OCI-M2 (cell line): ENCODE measurements around the gene RPL6.

Source experiments
- DNase-seq: peaks from one replicate; lab custom pipeline; 2025; ENCODE audit not compliant: unreplicated experiment; lab: John Stamatoyannopoulos, UW

The RPL6 gene

GRCh38 chr12:112381406-112381882, 28.0 kb downstream of the RPL6 start:
- DNase-seq = no peak

- no peak for DNase-seq
Observed at GRCh38 chr12:112380663-112381405, 28.6 kb downstream of the RPL6 start.

- DNase-seq = no peak
Observed at GRCh38 chr12:112375105-112375504, 34.3 kb downstream of the RPL6 start.

- DNase-seq = no peak
Observed at GRCh38 chr12:112374166-112374740, 35.2 kb downstream of the RPL6 start.

- no peak for DNase-seq
Observed at GRCh38 chr12:112370868-112371510, 38.4 kb downstream of the RPL6 start.

- no peak for DNase-seq
Observed at GRCh38 chr12:112370199-112370598, 39.2 kb downstream of the RPL6 start.

- no peak for DNase-seq
Observed at GRCh38 chr12:112368856-112369255, 40.5 kb downstream of the RPL6 start.

- no peak for DNase-seq
Observed at GRCh38 chr12:112367965-112368364, 41.4 kb downstream of the RPL6 start.

- DNase-seq = no peak
Observed at GRCh38 chr12:112362310-112362709, 47.1 kb downstream of the RPL6 start.

GRCh38 chr12:112361271-112361670, 48.1 kb downstream of the RPL6 start:
- no peak for DNase-seq

- no peak for DNase-seq
Observed at GRCh38 chr12:112359290-112359689, 50.1 kb downstream of the RPL6 start.

- no peak for DNase-seq
Observed at GRCh38 chr12:112357214-112357613, 52.2 kb downstream of the RPL6 start.
